SJCRH30 (cell line): ENCODE results near the gene AMMECR1. TPM values are rescaled to one million over a fixed set of nuclear protein-coding genes. Genes with fewer than 3 reads are reported as not detected.

ENCODE experiments used
- DNase-seq, 2 experiments: peaks; one replicate each; pipeline ENCODE4 v3.0.0-alpha.2; 2015 to 2020
- H3K27ac ChIP-seq: fragments of 250-450 bp; sonication (Bioruptor Pico); 2 replicates; pipeline ENCODE4 v1.5.1; 2020; ENCODE audit warnings: mild to moderate bottlenecking, moderate library complexity
- H3K27me3 ChIP-seq: fragments of 250-450 bp; sonication (Bioruptor Pico); 2 replicates; pipeline ENCODE4 v1.5.1; 2020; ENCODE audit warnings: mild to moderate bottlenecking, moderate library complexity
- H3K36me3 ChIP-seq: fragments of 250-450 bp; sonication (Bioruptor Pico); 2 replicates; pipeline ENCODE4 v1.5.1; 2020; ENCODE audit warnings: mild to moderate bottlenecking, moderate library complexity
- H3K4me1 ChIP-seq: fragments of 250-450 bp; sonication (Bioruptor Pico); 2 replicates; pipeline ENCODE4 v1.5.1; 2020; ENCODE audit warnings: mild to moderate bottlenecking, moderate library complexity
- H3K4me3 ChIP-seq: fragments of 250-450 bp; sonication (Bioruptor Pico); 2 replicates; pipeline ENCODE4 v1.5.1; 2020; ENCODE audit warnings: mild to moderate bottlenecking, moderate library complexity
- H3K9me3 ChIP-seq: fragments of 250-450 bp; sonication (Bioruptor Pico); replicated peaks from 2 replicates; pipeline ENCODE4 v1.5.1; 2020; ENCODE audit warnings: mild to moderate bottlenecking, moderate library complexity
- total RNA-seq: library from RNA; depleted of rRNA; stranded (reverse); fragments of >200 nt; shearing (Covaris generic); gene quantifications from 2 replicates; pipeline ENCODE4 v1.2.3, GENCODE V29; 2014

AMMECR1 gene
- total RNA-seq, 1 experiment from 2014 or later, result 12.4 TPM

- Histone ChIP-seq H3K4me3 (no peak overlapping the region), H3K9me3 (no peaks in the 10 kb centered on the region), H3K27me3 (no peaks in the 10 kb centered on the region), H3K4me1 (no peaks in the 10 kb centered on the region), H3K36me3 (no peaks in the 10 kb centered on the region), H3K27ac (no peak overlapping the region)
- DNase-seq, result no peak
These were observed 135.0 kb downstream of the AMMECR1 start for GRCh38 chrX:110182865-110183264.

DNA sequence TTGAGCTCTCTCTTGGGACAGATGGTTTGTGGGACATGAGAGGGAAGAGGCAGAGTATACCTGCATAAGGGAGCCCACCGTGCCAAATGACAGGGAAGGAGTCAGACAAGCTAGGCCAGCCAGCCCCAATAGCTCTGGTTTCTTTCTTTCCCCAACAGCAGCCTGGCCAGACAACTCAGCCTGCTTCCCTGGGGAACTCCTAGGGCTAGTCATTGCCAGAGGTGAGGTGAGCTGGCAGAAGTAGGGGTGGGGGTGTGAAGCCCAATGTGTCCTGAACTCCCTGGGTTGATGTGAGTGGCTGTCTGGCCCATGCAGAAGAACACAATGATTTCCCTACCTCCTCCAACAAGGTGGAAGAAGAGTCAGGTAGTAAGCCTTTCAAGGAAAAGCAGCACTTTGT lies 135.5 kb downstream of the AMMECR1 start:
- no peak overlapping the region for H3K27ac ChIP-seq
- H3K27me3 ChIP-seq, result no peaks in the 10 kb centered on the region
- no peak overlapping the region for H3K4me3 ChIP-seq
- DNase-seq, result no peak
- no peaks in the 10 kb centered on the region for H3K4me1 ChIP-seq
- no peaks in the 10 kb centered on the region for H3K36me3 ChIP-seq
- H3K9me3 ChIP-seq, result no peaks in the 10 kb centered on the region

GRCh38 chrX:110181459-110182137 lies 136.3 kb downstream of the AMMECR1 start:
- Histone ChIP-seq H3K27ac (no peak overlapping the region), H3K4me3 (no peak overlapping the region), H3K36me3 (no peaks in the 10 kb centered on the region), H3K4me1 (no peaks in the 10 kb centered on the region), H3K27me3 (no peaks in the 10 kb centered on the region), H3K9me3 (no peaks in the 10 kb centered on the region)
- DNase-seq, result no peak

DNA sequence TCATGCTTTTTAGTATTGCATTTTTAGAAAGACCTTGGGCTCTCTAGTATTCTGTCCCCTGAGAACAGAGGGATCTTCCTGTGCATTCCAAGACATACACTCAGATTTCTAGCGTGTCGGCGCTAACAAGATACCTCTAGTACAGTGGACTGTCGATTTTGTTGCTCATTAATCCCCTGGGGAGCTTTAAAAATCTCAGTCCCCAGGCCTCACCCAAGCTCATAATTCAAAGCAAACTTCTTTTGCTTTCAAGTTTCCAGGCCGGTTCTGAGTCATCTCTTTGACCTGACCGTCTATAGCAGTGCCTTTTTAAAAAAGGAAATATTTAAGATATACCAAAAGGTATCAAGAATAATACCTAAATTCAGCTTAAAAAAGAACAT lies 137.0 kb downstream of the AMMECR1 start:
- Histone ChIP-seq H3K27ac (no peak overlapping the region), H3K4me3 (no peak overlapping the region), H3K9me3 (no peaks in the 10 kb centered on the region), H3K27me3 (no peaks in the 10 kb centered on the region), H3K4me1 (no peaks in the 10 kb centered on the region), H3K36me3 (no peaks in the 10 kb centered on the region)
- no peak for DNase-seq

DNA sequence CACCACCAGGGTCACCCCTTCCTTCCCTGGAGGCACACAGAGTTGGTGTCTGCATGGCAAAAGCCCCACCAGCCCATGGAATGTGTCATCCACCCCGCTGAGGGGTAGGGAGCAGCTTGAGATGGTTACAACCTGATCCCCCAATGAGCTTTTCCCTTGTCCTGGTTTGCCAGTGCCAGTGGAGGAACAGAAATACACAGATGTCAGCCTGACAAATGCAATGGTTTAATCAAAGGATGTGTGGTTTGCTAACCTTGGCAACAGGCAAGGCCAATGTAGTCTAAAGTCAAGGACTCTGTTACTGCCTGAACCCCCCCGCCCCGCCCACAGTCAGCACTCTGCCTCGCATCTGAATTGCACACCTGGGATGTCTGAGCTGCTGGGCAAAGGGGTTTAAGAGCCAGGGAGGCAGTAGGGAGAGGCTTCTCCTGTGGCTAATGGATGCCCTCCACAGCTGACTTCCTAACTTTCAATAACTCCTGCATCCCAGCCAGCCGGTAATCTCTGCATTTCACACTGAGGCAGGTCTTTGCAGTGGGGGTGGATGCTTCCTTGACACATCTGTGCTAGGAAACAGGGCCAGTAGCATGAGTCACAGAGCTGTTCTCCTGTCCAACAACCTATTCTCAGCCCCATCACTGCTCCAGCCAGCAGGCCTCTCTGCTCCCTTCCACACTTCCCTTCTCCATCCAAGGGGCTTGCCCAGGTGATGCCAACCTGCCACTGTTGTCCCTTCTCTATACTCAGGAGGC lies 137.5 kb downstream of the AMMECR1 start:
- H3K36me3 ChIP-seq, result no peaks in the 10 kb centered on the region
- H3K27me3 ChIP-seq, result no peaks in the 10 kb centered on the region
- no peaks in the 10 kb centered on the region for H3K9me3 ChIP-seq
- DNase-seq, result no peak
- no peaks in the 10 kb centered on the region for H3K4me1 ChIP-seq
- no peak overlapping the region for H3K27ac ChIP-seq
- H3K4me3 ChIP-seq, result no peak overlapping the region

GRCh38 chrX:110178179-110178865 lies 139.6 kb downstream of the AMMECR1 start:
- no peaks in the 10 kb centered on the region for H3K4me1 ChIP-seq
- no peak for DNase-seq
- no peaks in the 10 kb centered on the region for H3K9me3 ChIP-seq
- no peak overlapping the region for H3K27ac ChIP-seq
- H3K4me3 ChIP-seq, result no peak overlapping the region
- no peaks in the 10 kb centered on the region for H3K27me3 ChIP-seq
- H3K36me3 ChIP-seq, result no peaks in the 10 kb centered on the region

DNA sequence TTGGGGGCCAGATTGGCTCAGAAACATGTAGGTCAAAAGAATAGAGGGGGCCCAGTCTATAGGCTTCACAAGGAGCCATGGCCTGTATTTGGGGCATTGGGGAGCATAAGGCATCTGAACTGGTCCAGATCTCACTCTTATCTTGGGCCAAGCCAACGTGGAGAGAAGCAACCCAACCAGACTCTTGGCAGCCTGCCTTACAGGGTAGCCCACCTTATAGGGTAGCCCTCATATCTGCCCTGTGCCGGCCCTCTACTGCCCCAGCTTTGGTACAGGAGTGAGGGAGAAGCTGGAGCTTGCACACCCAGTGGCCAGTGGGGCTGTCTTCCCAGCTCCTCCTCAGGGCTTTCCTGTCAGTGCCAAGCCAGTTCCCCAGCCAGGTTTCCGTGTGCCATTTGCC lies 142.2 kb downstream of the AMMECR1 start:
- Histone ChIP-seq H3K27me3 (no peaks in the 10 kb centered on the region), H3K9me3 (no peaks in the 10 kb centered on the region), H3K27ac (no peak overlapping the region), H3K4me1 (no peaks in the 10 kb centered on the region), H3K36me3 (no peaks in the 10 kb centered on the region), H3K4me3 (no peak overlapping the region)
- no peak for DNase-seq

DNA sequence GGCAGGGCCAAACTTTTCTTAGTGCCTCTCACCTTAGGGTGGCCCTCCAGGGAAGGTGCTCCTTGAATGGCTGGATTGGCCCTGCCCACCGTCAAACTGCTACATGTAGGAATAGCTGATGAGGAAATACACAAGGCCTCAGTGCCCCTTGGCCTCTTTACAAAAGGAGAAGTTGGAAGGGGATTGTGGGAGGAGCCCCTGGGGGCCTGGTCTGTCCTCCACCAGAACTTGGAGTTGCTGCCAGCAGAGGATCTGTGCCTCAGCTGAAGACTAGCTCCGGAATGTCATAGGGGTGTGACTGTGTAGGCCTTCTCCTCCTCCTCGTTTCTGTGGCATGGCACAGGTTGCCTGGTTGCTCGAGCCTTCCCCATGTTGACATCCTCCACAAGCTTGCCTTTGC lies 142.7 kb downstream of the AMMECR1 start:
- H3K36me3 ChIP-seq, result no peaks in the 10 kb centered on the region
- no peaks in the 10 kb centered on the region for H3K9me3 ChIP-seq
- H3K4me1 ChIP-seq, result no peaks in the 10 kb centered on the region
- DNase-seq, result no peak
- H3K27me3 ChIP-seq, result no peaks in the 10 kb centered on the region
- H3K4me3 ChIP-seq, result no peak overlapping the region
- no peak overlapping the region for H3K27ac ChIP-seq

GRCh38 chrX:110173192-110174175 lies 144.4 kb downstream of the AMMECR1 start:
- no peak for DNase-seq
- H3K36me3 ChIP-seq, result no peaks in the 10 kb centered on the region
- no peaks in the 10 kb centered on the region for H3K27me3 ChIP-seq
- H3K27ac ChIP-seq, result no peak overlapping the region
- H3K4me1 ChIP-seq, result no peaks in the 10 kb centered on the region
- H3K4me3 ChIP-seq, result no peak overlapping the region
- no peaks in the 10 kb centered on the region for H3K9me3 ChIP-seq

DNA sequence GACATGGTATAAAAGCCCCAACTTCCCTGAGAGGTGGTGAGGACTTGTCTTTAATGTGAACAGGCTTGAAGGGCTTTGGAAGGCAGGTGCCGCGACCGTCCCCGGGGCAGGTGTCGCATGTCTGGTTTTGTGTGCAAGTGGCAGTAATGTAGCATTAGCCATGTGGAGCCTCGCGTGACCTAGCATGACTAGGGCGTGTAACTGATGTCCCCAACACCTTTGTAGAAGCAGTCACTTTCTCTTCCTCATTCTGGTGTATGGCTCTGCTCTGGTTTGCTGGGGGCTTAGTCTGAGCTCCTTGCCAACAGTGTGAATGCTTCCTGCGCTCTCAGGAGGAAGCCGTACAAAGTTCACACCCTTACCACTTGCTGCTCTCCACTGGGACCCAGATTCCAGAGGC lies 145.7 kb downstream of the AMMECR1 start:
- Histone ChIP-seq H3K4me1 (no peaks in the 10 kb centered on the region), H3K36me3 (no peaks in the 10 kb centered on the region), H3K9me3 (no peaks in the 10 kb centered on the region), H3K27ac (no peak overlapping the region), H3K4me3 (no peak overlapping the region), H3K27me3 (no peaks in the 10 kb centered on the region)
- DNase-seq, result no peak

DNA sequence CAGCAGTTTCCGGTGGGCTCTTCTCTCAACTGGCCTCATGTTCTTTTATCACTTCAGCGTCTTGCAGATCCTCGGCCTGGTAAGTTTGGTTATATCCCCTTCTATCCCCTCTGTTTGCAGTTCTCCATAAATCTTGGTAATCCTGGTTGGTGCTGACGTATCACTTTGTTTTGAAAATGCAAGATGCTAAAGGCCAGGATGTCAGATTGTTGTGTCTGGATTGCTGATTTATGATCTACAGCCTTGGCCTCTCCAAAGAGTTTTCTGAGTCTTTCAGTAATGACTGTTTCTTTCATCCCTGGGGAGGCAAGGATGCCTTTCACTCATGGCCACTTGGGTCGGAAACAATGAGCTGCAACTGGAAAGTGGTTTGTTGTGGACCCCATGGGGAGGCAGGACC lies 146.4 kb downstream of the AMMECR1 start:
- Histone ChIP-seq H3K36me3 (no peaks in the 10 kb centered on the region), H3K9me3 (no peaks in the 10 kb centered on the region), H3K27me3 (no peaks in the 10 kb centered on the region), H3K4me1 (no peaks in the 10 kb centered on the region), H3K4me3 (no peak overlapping the region), H3K27ac (no peak overlapping the region)
- no peak for DNase-seq

GRCh38 chrX:110170029-110170428 lies 147.9 kb downstream of the AMMECR1 start:
- Histone ChIP-seq H3K9me3 (no peaks in the 10 kb centered on the region), H3K4me3 (no peak overlapping the region), H3K27me3 (no peaks in the 10 kb centered on the region), H3K4me1 (no peaks in the 10 kb centered on the region), H3K36me3 (no peaks in the 10 kb centered on the region), H3K27ac (no peak overlapping the region)
- DNase-seq, result no peak

DNA sequence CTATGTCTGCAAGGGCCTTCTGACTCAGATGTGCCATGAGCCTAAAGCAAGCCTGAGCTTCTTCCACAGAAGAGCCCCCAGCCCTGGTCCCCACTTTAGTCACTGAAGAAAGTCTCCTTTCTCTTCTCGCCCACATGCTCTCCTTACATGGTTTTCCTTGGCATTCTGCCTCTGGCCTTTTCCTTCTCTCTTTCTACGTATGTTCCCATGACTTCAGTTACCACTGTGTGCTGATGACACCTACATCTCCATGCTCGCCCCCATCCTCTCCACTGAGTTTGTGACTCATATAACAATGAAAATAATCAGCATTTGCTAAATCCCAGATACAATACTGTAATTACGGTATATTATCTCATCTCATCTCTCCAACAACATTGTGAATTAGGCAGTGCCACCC lies 149.3 kb downstream of the AMMECR1 start:
- no peak overlapping the region for H3K4me3 ChIP-seq
- H3K27me3 ChIP-seq, result no peaks in the 10 kb centered on the region
- no peak overlapping the region for H3K27ac ChIP-seq
- H3K9me3 ChIP-seq, result no peaks in the 10 kb centered on the region
- H3K4me1 ChIP-seq, result no peaks in the 10 kb centered on the region
- no peak for DNase-seq
- no peaks in the 10 kb centered on the region for H3K36me3 ChIP-seq

DNA sequence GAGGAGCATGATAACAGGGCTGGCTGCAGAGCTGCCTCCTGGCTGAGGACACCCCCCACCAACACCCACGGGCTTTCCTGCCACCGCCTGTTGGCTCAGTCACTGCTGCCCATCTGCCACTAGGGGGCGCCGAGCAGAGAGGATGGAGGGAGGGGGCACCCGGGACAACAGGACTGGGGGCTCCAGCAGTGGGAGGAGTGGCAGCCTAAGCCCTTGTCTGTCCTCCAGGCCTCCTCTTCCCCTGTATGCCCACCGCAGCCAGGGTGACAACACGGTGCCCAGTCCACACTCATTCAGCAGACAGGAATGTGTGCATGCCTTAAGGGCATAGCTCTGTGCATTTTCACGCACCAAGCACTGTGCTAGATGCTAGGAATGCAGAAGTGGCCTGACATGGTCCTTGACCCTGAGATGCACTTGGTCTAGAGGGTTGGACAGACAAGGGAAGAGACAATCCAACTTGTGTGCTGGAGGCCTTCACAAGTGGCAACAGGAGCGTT lies 149.9 kb downstream of the AMMECR1 start:
- DNase-seq, result peak; percentile 4 to 24
- Histone ChIP-seq H3K4me3 (no peak overlapping the region), H3K9me3 (no peaks in the 10 kb centered on the region), H3K27ac (no peak overlapping the region), H3K27me3 (no peaks in the 10 kb centered on the region), H3K36me3 (no peaks in the 10 kb centered on the region), H3K4me1 (no peaks in the 10 kb centered on the region)
